ENCODE measurements around the gene WNT3.

GRCh38 chr17:46769531-46770438, 48.7 kb downstream of the WNT3 start:
- TF ChIP-seq YY1 (IDR thresholded peaks at IDR 0.05; ENCODE audit: insufficient read depth, insufficient read length) (no peak), ZNF274 (IDR thresholded peaks at IDR 0.05; ENCODE audit: low read depth, low read length) (no peak), SUZ12 (IDR thresholded peaks at IDR 0.05; ENCODE audit: extremely low read depth, insufficient read depth, insufficient read length) (no peak)
